Measurements from ENCODE around the gene ASTE1.
A peak's percentile ranks its signal among the peaks of the same experiment; 100 is the strongest.
"Not testable (repeated sequence)": the region's sequence is repeated elsewhere in the genome, so short reads cannot be mapped to it uniquely, and the experiment has no call there.

ASTE1 gene

GRCh38 chr3:131026321-131027151, at the start of gene ASTE1, which contains the start of gene NEK11:
Gene ASTE1 (minus strand): TSS chr3:131026825. CDS start chr3:131025306, 1,519 bp downstream.
Gene NEK11 (plus strand): TSS chr3:131026877. CDS start chr3:131029709, 2,832 bp downstream.
- DNase-seq, result peak; percentile 82 to 89

- no peak for DNase-seq
These were observed 49.2 kb upstream of the ASTE1 start for GRCh38 chr3:131075632-131076328.

- DNase-seq, result no peak
These were observed 46.2 kb upstream of the ASTE1 start for GRCh38 chr3:131072845-131073244.

GRCh38 chr3:131072099-131072559, 45.5 kb upstream of the ASTE1 start:
- DNase-seq, result no peak

DNA sequence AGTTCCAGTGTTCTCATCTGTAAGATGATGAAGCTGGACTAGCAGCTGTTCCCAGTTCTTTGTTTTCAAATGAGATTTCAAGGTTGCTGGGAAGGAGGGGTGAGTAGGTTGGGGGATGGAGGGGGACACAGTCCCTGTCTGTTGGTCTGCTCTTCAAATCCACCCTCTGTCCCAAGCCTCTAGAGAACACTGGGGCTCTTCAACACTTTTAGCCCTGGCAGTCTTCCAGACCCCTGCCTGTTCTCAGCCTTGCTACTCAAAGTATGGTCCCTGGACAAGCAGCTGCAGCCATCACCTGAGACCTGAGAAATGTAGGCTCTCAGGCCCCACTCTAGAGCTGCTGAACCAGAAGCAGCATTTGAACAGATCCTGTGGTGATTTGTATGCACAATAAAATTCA, 41.4 kb upstream of the ASTE1 start:
- no peak for DNase-seq

GRCh38 chr3:131053043-131053859, 26.6 kb upstream of the ASTE1 start:
- no peak for DNase-seq

DNA sequence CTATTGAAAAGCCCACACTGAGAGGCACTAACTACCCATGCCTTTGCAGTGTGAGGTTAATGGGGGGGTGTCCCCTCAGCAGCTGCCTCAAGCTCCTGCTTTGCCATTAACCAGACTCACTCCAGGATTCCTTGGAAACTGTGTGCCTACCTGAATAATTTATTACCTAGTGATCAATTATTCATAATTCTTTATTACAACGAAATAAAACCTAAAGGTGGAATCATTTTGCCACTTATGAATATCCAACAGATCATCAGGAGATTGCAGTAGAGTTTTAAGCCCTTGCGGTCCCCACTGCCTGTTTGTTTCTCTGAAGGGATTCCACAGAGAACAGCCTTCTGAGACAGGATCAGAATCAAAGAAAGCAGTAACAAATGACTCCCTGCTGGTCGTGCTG, 23.4 kb upstream of the ASTE1 start:
- no peak for DNase-seq

- DNase-seq, result no peak
These were observed 21.4 kb upstream of the ASTE1 start for GRCh38 chr3:131048030-131048429.

DNA sequence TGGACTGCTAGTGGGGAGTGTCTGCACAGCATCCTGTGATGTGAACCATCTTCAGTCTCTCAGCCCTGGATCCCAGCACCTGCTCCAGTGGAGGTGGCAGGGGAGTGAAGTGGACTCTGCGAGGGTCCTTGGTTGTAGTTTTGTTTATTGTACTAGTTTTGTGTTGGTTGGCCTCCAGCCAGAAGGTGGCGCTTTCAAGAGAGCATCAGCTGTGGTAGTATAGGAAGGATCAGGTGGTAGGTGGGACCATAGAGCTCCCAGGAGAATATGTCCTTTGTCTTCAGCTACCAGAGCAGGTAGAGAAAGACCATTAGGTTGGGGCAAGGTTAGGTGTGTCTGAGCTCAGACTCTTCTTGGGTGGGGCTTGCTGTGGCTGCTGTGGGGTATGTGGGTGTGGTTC, 21.0 kb upstream of the ASTE1 start:
- no peak for DNase-seq

GRCh38 chr3:131042271-131042985, 15.8 kb upstream of the ASTE1 start:
- not testable (repeated sequence) for DNase-seq

- DNase-seq, result no peak
These were observed 11.7 kb upstream of the ASTE1 start for GRCh38 chr3:131038326-131038725.

GRCh38 chr3:131036986-131037385, 10.4 kb upstream of the ASTE1 start:
- no peak for DNase-seq

GRCh38 chr3:131036200-131036816, 9.7 kb upstream of the ASTE1 start:
- no peak for DNase-seq

GRCh38 chr3:131033480-131034080, 7.0 kb upstream of the ASTE1 start:
- DNase-seq, result peak; percentile 51 to 66

- DNase-seq, result no peak
These were observed 5.0 kb upstream of the ASTE1 start for GRCh38 chr3:131031660-131032059.

DNA sequence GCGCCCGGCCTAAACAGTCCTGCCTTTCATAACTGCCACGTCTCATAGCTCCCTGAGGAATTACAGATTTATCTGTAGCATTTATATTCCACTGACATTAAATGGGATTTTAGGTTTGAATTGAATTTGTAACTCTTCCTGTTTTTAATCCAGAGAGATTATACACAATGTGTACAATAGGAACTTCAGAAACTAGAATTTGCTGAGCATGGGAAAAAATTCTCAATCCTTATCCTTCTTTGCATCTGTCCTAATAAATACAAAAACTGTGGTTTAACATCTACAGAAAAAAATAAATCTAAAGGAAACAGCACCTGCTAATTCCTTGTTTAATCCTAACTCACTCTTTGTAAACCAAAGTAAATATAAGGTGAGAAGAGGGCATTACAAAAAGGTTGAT, 2.2 kb upstream of the ASTE1 start:
- no peak for DNase-seq

GRCh38 chr3:131025539-131025938, 1.1 kb downstream of the ASTE1 start:
- DNase-seq, result no peak

DNA sequence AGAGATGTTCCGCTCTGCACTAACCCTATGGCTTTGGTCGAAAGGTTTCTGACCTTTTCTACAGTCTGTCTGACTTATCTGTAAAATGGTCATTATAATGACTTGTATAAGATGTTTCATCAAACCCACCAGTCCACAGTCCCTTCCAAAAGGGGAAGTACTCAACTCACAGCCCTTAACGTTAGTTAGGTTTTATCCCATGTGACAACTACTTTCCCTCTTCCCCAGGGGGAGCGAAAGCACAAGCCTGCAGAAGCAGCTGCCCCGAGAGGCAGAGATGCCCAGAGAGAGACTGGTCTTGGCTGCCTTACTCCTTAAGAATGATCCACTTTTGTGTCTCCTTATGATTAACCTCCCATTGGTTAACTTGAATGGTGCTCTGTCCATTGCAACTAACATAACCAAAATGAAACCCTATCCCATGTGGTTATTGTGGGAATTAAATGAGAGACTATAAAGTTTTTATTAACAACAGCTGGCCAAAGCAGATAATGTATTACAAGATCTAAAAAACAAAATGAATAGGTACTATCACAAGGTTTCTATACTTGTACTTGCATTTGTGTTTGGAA, 6.4 kb downstream of the ASTE1 start:
- no peak for DNase-seq

GRCh38 chr3:131018970-131019369, 7.7 kb downstream of the ASTE1 start:
- no peak for DNase-seq

DNA sequence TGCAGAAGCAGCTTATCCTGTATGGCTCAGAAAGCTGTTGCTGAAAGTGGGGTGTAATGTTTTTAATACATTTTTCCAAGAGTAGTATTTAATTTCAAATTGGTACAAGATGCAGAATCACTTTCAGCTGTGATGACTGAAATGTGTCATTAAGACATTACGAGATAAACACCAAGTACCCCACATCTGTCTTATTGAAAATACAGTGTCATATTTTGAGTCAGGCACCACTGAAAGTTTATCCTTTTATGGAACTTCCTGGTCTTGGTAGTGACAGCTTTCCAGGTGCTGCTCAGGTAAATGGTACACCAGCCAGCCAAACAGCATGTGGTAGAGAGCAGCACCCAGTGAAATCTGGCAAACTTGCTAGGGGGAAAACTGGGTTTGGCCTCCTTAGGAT, 16.9 kb downstream of the ASTE1 start:
- no peak for DNase-seq

- no peak for DNase-seq
These were observed 18.3 kb downstream of the ASTE1 start for GRCh38 chr3:131008326-131008725.

All from NCI-H446 (cell line).